Measurements from ENCODE around the gene PPP1R3E. TPM values are rescaled to one million over a fixed set of nuclear protein-coding genes. Genes with fewer than 3 reads are reported as not detected.

The PPP1R3E gene
- total RNA-seq, 4 donors from 2014 or later = 15.3 to 29.9 (median 22.5) TPM

- H3K36me3 ChIP-seq = peaks cover 29% of the 10 kb centered on the region
- DNase-seq (ENCODE audit: low spot score in 2 of 2) = no peak
- TF ChIP-seq POLR2AphosphoS5 (IDR thresholded peaks at IDR 0.05) (no peak), EP300 (IDR thresholded peaks at IDR 0.05) (no peak), POLR2A (IDR thresholded peaks at IDR 0.05) (no peak), CTCF (IDR thresholded peaks at IDR 0.05) (no peak)
- WGBS = 75% methylated on average over 17 of the region's 17 CpGs
- peak overlapping the region; percentile 67 for H3K4me3 ChIP-seq
- H3K27me3 ChIP-seq = no peaks in the 10 kb centered on the region
- no peak overlapping the region for H3K27ac ChIP-seq
- H3K4me1 ChIP-seq = peaks cover 36% of the 10 kb centered on the region
- no peaks in the 10 kb centered on the region for H3K9me3 ChIP-seq
Measured at GRCh38 chr14:23308721-23309445, 6.2 kb upstream of the PPP1R3E start.

- TF ChIP-seq POLR2A (IDR thresholded peaks at IDR 0.05) (no peak), EP300 (IDR thresholded peaks at IDR 0.05) (no peak), POLR2AphosphoS5 (IDR thresholded peaks at IDR 0.05) (no peak), CTCF (IDR thresholded peaks at IDR 0.05) (no peak)
Measured at GRCh38 chr14:23307687-23308644, 5.3 kb upstream of the PPP1R3E start.

GRCh38 chr14:23307146-23307530, 4.5 kb upstream of the PPP1R3E start:
- Histone ChIP-seq H3K36me3 (peaks cover 29% of the 10 kb centered on the region), H3K27ac (peak overlapping the region; percentile 88), H3K4me1 (peaks cover 43% of the 10 kb centered on the region), H3K4me3 (peak overlapping the region; percentile 67), H3K27me3 (no peaks in the 10 kb centered on the region), H3K9me3 (no peaks in the 10 kb centered on the region)
- TF ChIP-seq CTCF (IDR thresholded peaks at IDR 0.05) (no peak), EP300 (IDR thresholded peaks at IDR 0.05) (no peak), POLR2AphosphoS5 (IDR thresholded peaks at IDR 0.05) (no peak), POLR2A (IDR thresholded peaks at IDR 0.05) (no peak)
- 21% methylated on average over 5 of the region's 5 CpGs for WGBS
- no peak for DNase-seq (ENCODE audit: low spot score in 2 of 2)

More at GRCh38 chr14:23307687-23308644, 5.3 kb upstream of the PPP1R3E start:
- Histone ChIP-seq H3K4me1 (peaks cover 39% of the 10 kb centered on the region), H3K9me3 (no peaks in the 10 kb centered on the region), H3K27ac (peak overlapping the region; percentile 88), H3K4me3 (peak overlapping the region; percentile 67), H3K27me3 (no peaks in the 10 kb centered on the region), H3K36me3 (peaks cover 29% of the 10 kb centered on the region)
- peak; percentile 40 to 72 for DNase-seq (ENCODE audit: low spot score in 2 of 2)
- 78% methylated on average over 21 of the region's 22 CpGs for WGBS

GRCh38 chr14:23306412-23307145, 3.9 kb upstream of the PPP1R3E start, which contains the start of gene BCL2L2:
BCL2L2 (plus strand) TSS chr14:23306833; CDS start chr14:23307768, 935 bp downstream.
- no peak for TF ChIP-seq POLR2AphosphoS5 (IDR thresholded peaks at IDR 0.05)
- TF ChIP-seq POLR2A (IDR thresholded peaks at IDR 0.05) = peak in 1 of 2 donors; percentile 49
- Histone ChIP-seq H3K4me3 (peak within 1 kb of the TSS; percentile 67), H3K36me3 (peaks cover 27% of the 10 kb centered on the region), H3K27ac (peak within 1 kb of the TSS; percentile 88), H3K4me1 (peaks cover 43% of the 10 kb centered on the region), H3K9me3 (no peaks in the 10 kb centered on the region), H3K27me3 (no peaks in the 10 kb centered on the region)
- 5% methylated on average over 22 of the region's 24 CpGs for WGBS
- peak; percentile 96 to 97 for DNase-seq (ENCODE audit: low spot score in 2 of 2)

- Histone ChIP-seq H3K27ac (peak overlapping the region; percentile 93), H3K9me3 (no peaks in the 10 kb centered on the region), H3K4me3 (peak overlapping the region; percentile 60), H3K36me3 (peaks cover 4% of the 10 kb centered on the region), H3K27me3 (no peaks in the 10 kb centered on the region), H3K4me1 (peaks cover 49% of the 10 kb centered on the region)
- TF ChIP-seq CTCF (IDR thresholded peaks at IDR 0.05) (no peak), EP300 (IDR thresholded peaks at IDR 0.05) (no peak), POLR2AphosphoS5 (IDR thresholded peaks at IDR 0.05) (peak in 2 of 3 donors; percentile 45 to 71), POLR2A (IDR thresholded peaks at IDR 0.05) (peak in 1 of 2 donors; percentile 40)
- DNase-seq (ENCODE audit: low spot score in 2 of 2) = no peak
- WGBS = no CpG with 5 or more reads among the region's 25 CpGs
Measured at GRCh38 chr14:23301969-23302289, 730 bp downstream of the PPP1R3E start.
